GM12865 (cell line): ENCODE measurements around the gene SLAMF1.
"Not testable (repeated sequence)": the region's sequence is repeated elsewhere in the genome, so short reads cannot be mapped to it uniquely, and the experiment has no call there.

ENCODE experiments used
- DNase-seq: peaks from one replicate; pipeline ENCODE4 v3.0.0; 2010; ENCODE audit warnings: low read depth
- H3K4me3 ChIP-seq: 2 replicates; pipeline ENCODE4 v1.5.1; 2011; ENCODE audit warnings: mild to moderate bottlenecking, low read depth, low read length, control low read depth
- CTCF ChIP-seq: IDR thresholded peaks from 2 replicates; pipeline ENCODE4 v1.5.1; 2011; ENCODE audit warnings: low read length, control low read depth, low read depth, inconsistent platforms; ENCODE audit not compliant: insufficient read depth; ENCODE audit errors: missing control alignments

SLAMF1 gene, protein sequence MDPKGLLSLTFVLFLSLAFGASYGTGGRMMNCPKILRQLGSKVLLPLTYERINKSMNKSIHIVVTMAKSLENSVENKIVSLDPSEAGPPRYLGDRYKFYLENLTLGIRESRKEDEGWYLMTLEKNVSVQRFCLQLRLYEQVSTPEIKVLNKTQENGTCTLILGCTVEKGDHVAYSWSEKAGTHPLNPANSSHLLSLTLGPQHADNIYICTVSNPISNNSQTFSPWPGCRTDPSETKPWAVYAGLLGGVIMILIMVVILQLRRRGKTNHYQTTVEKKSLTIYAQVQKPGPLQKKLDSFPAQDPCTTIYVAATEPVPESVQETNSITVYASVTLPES

DNA sequence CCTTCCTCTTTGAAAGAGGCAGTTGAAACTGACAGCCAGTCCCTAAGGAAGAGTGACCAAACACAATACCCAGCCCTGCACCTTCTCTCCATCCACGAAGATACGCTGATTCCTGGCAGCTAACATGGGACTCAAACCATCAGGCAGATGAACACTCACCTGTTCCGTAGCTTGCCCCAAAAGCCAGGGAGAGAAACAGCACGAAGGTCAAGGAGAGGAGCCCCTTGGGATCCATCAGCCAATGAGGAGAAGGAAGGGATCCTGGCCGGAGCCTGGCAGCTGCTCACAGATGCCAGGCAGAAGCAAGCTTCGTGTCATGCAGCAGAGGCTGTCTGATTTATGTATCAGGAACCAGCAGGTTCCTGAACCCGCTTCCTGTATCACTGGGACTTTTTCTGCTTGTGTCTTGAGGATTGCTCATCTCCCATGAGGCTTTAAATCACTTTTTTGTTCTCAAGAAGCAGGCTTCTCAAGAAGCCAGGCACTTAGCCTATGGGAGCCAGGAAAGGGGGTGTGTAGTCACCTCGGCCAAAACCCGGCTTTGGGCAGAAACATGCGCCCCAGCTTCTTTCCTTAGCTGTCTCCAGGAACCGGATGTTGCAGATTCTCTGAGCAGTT lies at the start of gene SLAMF1:
SLAMF1 (minus strand) TSS at position 334 of the 618 bp plus-strand sequence; CDS start at position 235, 99 bp downstream.
- DNase-seq, result peak; percentile 92
- no peak for TF ChIP-seq CTCF
- H3K4me3 ChIP-seq, result peak within 1 kb of the TSS; percentile 70

DNA sequence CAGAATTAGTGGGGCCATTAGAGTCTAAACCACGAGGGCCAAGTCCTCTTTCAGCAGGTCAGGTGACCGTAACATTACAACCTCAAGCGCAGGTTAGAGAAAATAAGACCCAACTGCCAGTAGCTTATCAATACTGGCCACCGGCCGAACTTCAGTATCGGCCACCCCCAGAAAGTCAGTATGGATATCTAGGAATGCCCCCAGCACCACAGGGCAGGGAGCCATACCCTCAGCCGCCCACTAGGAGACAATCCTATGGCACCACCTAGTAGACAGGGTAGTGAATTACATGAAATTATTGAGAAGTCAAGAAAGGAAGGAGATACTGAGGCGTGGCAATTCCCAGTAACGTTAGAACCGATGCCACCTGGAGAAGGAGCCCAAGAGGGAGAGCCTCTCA lies 45.5 kb upstream of the SLAMF1 start:
- H3K4me3 ChIP-seq, DNase-seq: not testable (repeated sequence)
- TF ChIP-seq CTCF, result peak; percentile 20

DNA sequence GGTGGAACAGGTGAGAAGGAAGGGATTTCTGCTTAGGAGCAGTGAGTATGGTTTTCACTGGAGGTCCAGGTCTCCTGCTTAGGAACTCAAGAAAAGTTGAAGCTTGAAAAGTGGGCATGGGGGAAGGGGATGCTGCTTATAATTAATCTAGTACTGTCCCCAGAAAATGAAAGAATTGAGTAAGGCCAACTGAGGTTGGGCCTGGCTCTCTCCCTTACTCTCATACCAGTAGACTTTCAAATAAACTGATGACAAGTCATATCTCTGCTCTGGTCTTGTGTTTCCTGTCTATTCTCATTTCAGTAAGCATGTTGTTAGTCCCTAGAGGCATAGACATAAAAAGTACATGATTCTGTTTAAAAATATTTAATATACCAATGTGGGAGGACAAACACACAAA lies 38.4 kb upstream of the SLAMF1 start:
- TF ChIP-seq CTCF, result no peak
- no peak overlapping the region for H3K4me3 ChIP-seq
- DNase-seq, result peak; percentile 62

DNA sequence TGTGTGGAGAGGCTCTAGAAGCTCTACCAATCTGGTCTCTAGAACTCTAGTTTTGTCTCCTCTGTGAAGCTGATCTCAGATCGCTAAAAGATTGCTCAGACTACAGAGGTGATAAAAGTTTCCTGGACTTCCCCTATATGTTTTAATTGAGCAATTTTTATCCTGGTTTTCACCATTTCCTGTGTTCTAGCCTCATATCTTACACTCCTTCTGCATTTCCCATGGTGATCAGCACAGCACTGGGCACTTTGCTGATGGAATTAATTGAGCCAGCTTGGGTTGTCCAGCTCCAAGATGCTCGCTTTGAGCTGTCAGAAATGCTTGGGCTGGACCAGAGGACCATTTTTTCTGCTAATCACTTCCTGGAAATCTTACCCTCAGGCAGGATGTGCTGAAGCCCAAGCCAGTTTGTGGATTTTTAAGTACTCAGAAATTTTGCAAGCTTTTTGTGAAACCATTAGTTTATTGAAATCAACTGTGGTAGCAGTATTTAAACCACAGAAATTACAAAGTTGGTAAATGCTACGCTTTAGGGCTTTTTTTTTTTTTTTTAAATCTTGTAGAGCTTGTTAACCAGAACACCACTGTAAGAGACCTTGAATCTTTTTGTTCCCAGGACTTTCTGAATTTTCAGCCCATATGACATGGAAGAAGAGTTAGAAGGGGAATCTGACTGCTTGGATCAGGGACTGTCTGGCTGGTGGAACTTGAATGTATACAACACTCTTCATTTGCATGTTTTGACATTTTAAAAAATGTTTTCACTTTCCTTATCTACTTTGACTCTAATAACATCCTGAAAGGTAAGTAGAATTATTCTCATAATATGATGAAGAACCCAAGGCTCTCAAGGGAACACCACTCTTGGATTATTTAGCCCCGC lies 36.4 kb upstream of the SLAMF1 start:
- no peak overlapping the region for H3K4me3 ChIP-seq
- peak; percentile 33 for DNase-seq
- TF ChIP-seq CTCF, result no peak

DNA sequence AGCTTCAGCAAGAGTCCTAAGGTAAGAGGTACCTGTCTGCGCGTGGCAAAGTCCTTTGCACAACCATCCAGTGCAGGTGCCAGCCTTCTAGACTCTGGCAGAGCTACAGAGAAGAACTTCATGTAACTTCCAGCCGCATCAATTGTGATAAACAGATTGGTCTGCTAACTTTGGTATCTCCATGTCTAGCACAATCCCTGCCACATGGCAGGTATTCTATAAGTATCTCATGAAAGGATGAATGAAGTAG lies 35.0 kb upstream of the SLAMF1 start:
- DNase-seq, result no peak
- TF ChIP-seq CTCF, result no peak
- no peak overlapping the region for H3K4me3 ChIP-seq

- TF ChIP-seq CTCF, result peak; percentile 89
- DNase-seq, result peak; percentile 93
- no peak overlapping the region for H3K4me3 ChIP-seq
Measured at GRCh38 chr1:160681066-160681890, 34.4 kb upstream of the SLAMF1 start.
